ENCODE results near the gene LIMS4.
"Not testable (repeated sequence)": the region's sequence is repeated elsewhere in the genome, so short reads cannot be mapped to it uniquely, and the experiment has no call there.

The LIMS4 gene

GRCh38 chr2:110455080-110455670, 17.4 kb downstream of the LIMS4 start:
- not testable (repeated sequence) for H3K4me3 ChIP-seq (ENCODE audit: low read depth, low read length); DNase-seq (ENCODE audit: low read depth)

GRCh38 chr2:110450951-110451350, 21.7 kb downstream of the LIMS4 start:
- H3K4me3 ChIP-seq (ENCODE audit: low read depth, low read length); DNase-seq (ENCODE audit: low read depth): not testable (repeated sequence)

DNA sequence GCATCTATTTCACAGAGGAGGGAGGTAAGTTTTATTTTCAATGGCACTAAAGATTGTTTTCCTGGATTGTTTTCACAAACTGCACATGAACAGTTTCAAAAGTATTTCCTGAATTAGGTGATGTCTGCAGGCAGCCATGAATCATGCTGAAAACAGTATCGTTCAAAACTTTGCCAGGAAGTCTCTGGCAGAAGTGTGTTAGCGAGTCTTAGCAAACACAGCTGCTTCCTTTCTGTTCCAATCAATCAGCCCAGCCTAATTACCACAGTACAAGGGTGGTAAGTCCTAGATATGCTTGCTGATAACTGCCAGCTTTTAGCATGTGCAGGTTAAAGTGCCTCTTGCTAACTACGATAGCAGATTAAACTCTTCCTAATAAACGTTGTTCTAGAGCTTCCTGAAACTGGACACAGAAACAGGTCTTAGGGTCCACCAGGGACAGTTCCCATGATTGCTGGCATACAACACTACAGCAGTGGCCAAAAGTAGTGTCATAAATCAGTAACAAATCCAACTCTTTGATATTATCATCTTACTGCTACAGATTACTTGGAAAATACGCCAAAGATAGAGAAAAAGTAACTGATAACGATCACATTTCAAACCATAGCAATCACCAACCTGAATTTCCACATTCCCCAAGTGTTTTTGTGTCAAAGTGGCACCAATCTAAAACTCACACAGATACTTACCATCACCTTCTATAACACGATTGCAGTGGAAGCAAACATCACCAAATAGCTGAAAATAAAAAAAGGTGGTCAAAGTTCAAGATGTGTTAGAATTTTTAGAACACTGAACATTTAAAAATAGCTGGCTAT, 23.3 kb downstream of the LIMS4 start:
- not testable (repeated sequence) for DNase-seq (ENCODE audit: low read depth); H3K4me3 ChIP-seq (ENCODE audit: low read depth, low read length)

DNA sequence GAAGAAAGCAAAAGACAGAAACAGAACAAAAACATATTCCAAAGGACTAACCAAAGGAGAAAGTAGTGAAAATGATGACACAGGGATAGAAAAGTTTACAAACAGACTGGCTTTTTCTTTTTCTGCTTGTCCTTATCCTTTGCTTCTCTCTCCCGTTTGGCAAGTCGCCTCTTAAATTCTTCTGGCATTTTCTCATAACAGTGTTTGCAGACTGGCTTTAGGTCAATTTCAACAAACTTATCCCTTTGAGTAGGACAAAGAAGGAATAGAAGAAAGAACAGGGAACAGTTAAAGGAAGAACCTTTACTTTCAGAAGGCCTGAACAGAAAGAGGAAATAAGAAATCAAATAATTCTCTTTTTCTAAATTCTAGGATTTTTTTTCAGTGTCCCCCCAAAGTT, 26.0 kb downstream of the LIMS4 start:
- DNase-seq (ENCODE audit: low read depth); H3K4me3 ChIP-seq (ENCODE audit: low read depth, low read length): not testable (repeated sequence)

DNA sequence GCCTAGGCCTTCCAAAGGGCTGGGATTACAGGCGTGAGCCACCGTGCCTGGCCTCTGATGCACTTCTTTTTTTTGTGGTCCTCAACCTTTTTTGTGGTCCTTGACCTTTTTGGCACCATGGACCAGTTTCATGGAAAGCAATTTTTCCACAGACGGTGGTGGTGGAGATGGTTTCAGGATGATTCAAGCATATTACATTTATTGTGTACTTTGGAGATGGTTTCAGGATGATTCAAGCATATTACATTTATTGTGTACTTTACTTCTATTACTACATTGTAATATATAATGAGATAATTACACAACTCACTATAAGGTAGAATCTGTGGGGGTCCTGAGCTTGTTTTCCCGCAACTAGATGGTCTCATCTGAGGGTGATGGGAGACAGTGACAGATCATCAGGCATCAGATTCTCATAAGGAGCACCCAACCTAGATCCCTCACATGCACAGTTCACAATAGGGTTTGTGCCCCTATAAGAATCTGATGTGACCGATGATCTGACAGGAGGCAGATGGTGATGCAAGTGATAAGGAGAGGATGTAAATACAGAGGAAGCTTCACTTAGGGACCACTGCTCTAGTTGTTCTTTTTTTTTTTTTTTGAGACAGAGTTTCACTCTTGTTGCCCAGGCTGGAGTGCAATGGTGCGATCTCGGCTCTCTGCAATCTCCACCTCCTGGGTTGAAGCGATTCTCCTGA, 29.2 kb downstream of the LIMS4 start:
- not testable (repeated sequence) for DNase-seq (ENCODE audit: low read depth); H3K4me3 ChIP-seq (ENCODE audit: low read depth, low read length)

GRCh38 chr2:110441905-110442304, 30.7 kb downstream of the LIMS4 start:
- not testable (repeated sequence) for DNase-seq (ENCODE audit: low read depth); H3K4me3 ChIP-seq (ENCODE audit: low read depth, low read length)

DNA sequence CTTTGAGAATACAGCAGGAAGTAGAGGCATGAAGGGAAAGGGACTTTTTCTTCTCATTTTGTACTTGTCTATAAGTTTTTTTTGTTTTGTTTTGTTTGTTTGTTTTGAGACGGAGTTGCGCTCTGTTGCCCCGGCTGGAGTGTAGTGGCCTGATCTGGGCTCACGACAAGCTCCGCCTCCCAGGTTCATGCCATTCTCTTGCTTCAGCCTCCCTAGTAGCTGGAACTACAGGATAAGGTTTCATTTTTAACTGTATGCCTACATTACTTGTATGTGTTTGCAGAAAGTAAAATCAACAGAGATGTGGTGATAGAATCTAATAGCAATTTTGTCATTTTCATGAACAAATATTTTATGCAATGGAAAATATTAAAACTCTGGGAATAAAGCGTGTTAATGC, 38.1 kb downstream of the LIMS4 start:
- not testable (repeated sequence) for DNase-seq (ENCODE audit: low read depth); H3K4me3 ChIP-seq (ENCODE audit: low read depth, low read length)

GRCh38 chr2:110425725-110426124, 46.9 kb downstream of the LIMS4 start:
- not testable (repeated sequence) for DNase-seq (ENCODE audit: low read depth)

DNA sequence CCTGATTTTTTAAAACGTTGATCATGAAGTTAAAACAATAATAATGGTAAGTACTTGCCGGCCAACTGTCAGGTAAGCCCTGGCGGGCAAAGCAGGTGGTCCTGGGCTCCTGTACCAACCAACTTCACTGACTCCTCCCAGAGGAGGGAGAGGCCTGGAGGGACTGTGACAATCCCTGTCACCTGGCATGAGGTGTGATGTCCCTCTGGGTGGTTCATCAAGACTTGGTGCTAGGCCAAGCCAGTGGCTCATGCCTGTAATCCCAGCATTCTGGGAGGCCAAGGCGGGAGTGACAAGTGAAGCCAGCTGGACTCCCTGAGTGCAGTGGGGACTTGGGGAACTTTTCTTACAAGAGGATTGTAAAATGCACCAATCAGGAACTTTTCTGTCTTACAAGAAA, 48.2 kb downstream of the LIMS4 start:
- H3K4me3 ChIP-seq (ENCODE audit: low read depth, low read length); DNase-seq (ENCODE audit: low read depth): not testable (repeated sequence)

More at GRCh38 chr2:110425725-110426124, 46.9 kb downstream of the LIMS4 start:
- H3K4me3 ChIP-seq (ENCODE audit: low read depth, low read length): not testable (repeated sequence)

- H3K4me3 ChIP-seq (ENCODE audit: low read depth, low read length); DNase-seq (ENCODE audit: low read depth): not testable (repeated sequence)
These were observed 49.0 kb downstream of the LIMS4 start for GRCh38 chr2:110423574-110423962.

- not testable (repeated sequence) for DNase-seq (ENCODE audit: low read depth); H3K4me3 ChIP-seq (ENCODE audit: low read depth, low read length)
These were observed 49.6 kb downstream of the LIMS4 start for GRCh38 chr2:110422852-110423573.

- not testable (repeated sequence) for DNase-seq (ENCODE audit: low read depth)
These were observed 51.8 kb downstream of the LIMS4 start for GRCh38 chr2:110420641-110421354.

GRCh38 chr2:110407142-110407541, 65.5 kb downstream of the LIMS4 start:
- not testable (repeated sequence) for H3K4me3 ChIP-seq (ENCODE audit: low read depth, low read length); DNase-seq (ENCODE audit: low read depth)

More at GRCh38 chr2:110420641-110421354, 51.8 kb downstream of the LIMS4 start:
- not testable (repeated sequence) for H3K4me3 ChIP-seq (ENCODE audit: low read depth, low read length)

GRCh38 chr2:110404988-110405387, 67.6 kb downstream of the LIMS4 start:
- DNase-seq (ENCODE audit: low read depth); H3K4me3 ChIP-seq (ENCODE audit: low read depth, low read length): not testable (repeated sequence)

DNA sequence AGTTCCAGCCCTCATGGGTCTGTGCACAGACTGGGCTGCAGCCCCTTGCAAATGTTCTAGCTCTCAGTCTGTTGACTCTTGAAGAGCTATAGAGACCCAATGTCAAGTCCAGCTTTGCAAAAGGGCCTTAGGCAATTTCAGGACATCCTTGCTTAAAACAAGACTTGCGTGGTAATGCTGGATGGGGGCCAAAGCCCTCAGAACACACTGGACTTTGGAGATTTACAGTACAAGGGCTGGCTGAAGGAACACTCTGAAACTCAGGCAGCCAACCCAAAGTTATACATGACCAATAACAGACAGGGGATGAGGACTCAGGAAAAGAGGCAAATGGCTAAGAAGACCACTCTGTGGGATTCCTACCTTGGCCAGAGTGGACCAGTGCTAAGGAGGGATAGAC, 68.4 kb downstream of the LIMS4 start:
- not testable (repeated sequence) for DNase-seq (ENCODE audit: low read depth); H3K4me3 ChIP-seq (ENCODE audit: low read depth, low read length)

- DNase-seq (ENCODE audit: low read depth); H3K4me3 ChIP-seq (ENCODE audit: low read depth, low read length): not testable (repeated sequence)
These were observed 71.5 kb downstream of the LIMS4 start for GRCh38 chr2:110401001-110401618.

- not testable (repeated sequence) for H3K4me3 ChIP-seq (ENCODE audit: low read depth, low read length); DNase-seq (ENCODE audit: low read depth)
These were observed 73.2 kb downstream of the LIMS4 start for GRCh38 chr2:110399378-110399777.

DNA sequence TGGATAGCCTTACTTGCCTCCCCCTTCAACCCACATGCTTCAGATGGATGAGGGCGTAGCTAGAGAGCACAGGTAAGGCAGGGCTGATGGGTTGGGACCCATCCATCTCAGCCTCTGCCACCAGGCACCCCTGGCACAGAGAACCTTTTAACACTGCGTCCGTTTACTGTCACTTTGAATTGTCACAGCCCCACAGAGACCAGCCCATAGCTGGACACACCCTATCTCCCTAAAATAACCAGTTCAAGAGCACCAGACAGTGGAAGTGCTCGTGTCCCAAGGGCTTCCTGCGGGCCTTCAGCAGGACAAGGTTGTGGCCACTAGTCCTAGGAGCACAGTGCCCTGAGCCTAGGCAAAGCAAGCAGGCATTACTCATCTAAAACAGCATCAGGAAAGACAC, 76.6 kb downstream of the LIMS4 start:
- DNase-seq (ENCODE audit: low read depth): not testable (repeated sequence)

More for the DNA sequence above, 76.6 kb downstream of the LIMS4 start:
- not testable (repeated sequence) for H3K4me3 ChIP-seq (ENCODE audit: low read depth, low read length)
